COLO668 (cell line): ENCODE measurements around the gene GPRIN2.

Experiments used
- DNase-seq: peaks from one replicate; lab custom pipeline; 2025; ENCODE audit not compliant: unreplicated experiment; lab: John Stamatoyannopoulos, UW

GPRIN2 gene

DNA sequence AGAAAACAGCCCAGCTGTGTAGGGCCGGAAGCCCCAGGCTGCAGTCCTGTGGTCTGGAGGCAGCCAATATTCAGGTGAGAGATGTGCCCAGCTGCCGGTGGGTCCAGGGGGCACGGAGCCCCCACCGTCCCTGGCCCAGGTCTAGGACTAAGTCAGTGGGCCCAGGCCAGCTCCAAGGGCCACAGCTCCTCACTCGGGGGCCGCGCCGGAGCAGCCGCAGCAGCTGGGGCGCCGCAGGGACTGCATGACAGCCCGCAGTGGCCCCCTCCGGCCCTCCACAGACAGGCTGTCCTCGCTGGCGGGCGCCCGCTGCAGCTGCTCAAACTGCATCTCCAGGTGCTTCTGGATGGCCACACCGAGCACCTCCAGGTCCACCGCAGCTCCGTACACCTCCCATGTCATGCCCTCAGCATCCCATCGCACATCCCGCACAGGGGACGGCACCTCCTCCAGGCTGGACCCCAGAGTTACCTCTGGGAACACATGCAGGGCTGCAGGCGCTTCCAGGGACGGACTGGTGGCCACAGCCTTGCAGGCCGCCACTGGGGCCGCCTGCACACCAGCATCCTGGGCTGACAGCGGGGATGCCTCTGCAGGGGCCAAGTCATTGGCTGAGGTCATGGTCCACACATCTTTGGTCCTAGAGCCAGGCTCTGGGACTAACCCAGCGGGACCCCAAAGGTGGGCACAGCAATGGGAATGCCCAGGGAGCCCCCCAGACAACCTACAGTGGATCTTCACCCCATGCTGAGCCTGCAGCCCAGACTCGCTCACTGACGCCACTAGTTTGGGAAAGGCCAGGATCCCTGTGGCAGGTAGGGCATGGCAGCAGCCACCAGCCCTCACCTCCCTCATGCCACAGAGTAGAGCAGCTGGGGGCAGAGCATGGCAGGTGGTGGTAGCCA is 7.0 kb downstream of the GPRIN2 start:
- DNase-seq, result no peak

GRCh38 chr10:46548498-46549090 is 7.9 kb downstream of the GPRIN2 start:
- no peak for DNase-seq

GRCh38 chr10:46547541-46548497 is 8.6 kb downstream of the GPRIN2 start:
- no peak for DNase-seq

- peak; percentile 11 for DNase-seq
These were observed 9.6 kb downstream of the GPRIN2 start for GRCh38 chr10:46546591-46547540.

GRCh38 chr10:46545861-46546590 is 10.4 kb downstream of the GPRIN2 start:
- DNase-seq, result no peak

- no peak for DNase-seq
These were observed 11.3 kb downstream of the GPRIN2 start for GRCh38 chr10:46544989-46545791.

DNA sequence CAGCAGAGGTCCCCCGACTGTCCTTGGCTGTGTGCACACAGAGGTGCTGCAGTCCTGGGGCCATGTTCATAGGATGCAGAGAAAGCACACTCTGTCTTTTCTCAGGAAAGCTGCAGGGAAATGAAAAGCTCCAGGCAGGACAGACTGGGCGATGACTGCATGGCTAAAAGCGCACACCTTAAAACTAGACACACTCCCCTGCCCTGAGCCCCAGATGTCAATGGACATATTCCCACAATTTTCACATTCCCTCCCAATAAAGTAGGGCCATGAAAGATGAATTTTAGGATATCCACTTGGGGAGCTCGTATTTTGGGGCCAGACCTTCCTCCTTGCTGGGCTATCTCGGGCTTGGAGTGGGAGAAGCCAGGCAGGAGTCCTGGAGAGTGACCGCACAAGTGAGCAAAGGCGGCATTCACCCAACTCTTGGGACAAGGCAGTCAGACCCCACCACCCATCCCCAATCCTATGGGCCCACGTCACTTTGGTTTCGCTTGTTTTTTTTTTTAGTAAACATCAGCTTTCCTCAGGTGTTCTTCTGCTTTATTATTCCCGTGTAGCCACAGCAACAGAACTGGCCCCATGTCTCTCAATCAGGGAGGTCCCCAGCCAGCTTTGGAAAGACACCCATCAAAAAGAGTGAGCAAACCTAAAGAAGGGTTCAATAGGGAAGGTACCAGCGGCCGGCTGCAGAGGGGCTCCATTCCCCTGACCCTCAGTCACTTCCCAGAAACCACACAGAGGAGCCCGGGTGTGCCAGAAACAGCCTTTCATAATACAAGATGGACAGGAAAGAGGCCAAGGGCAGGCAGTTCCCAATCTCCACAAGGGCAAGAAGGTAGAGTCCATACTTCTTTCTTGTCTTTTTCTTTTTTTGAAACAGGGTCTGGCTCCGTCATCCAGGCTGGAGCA is 12.7 kb downstream of the GPRIN2 start:
- DNase-seq, result no peak

GRCh38 chr10:46542567-46543465 is 13.6 kb downstream of the GPRIN2 start:
- no peak for DNase-seq

DNA sequence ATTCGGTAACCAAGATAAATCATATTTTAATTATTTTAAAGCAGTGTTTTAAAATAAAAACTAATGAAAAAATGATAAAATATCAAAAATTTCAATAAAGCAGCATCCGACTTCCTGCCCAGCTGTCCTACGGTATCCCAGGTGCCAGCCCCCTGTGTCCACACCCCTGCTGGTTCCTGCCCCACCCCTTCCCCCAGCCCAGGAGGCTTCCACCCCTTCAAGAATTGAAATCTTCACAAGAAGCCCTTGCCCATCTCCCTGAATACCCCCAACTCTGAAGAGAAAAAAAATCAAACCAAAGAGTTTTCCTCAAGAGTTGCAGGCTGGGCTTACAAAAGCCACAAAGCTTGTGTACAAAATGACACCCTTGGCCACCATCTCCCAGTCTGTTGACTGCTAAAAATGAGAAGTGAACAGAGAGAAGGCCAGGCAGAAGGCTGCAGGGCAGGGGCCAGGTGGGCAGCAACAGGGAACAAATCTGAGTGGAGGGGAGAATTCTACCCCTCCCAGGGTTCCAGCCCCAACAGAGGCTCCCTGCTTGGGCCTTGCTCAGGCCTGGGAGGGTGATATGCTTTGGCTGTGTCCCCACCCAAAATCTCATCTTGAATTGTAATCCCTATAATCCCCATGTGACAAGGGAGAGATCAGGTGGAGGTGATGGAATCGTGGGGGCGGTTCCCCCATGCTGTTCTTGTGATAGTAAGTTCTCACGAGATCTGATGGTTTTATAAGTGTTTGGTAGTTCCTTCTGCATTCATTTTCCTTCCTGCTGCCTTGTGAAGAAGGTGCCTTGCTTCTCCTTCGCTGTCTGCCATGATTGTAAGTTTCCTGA is 14.5 kb downstream of the GPRIN2 start:
- DNase-seq, result no peak

DNA sequence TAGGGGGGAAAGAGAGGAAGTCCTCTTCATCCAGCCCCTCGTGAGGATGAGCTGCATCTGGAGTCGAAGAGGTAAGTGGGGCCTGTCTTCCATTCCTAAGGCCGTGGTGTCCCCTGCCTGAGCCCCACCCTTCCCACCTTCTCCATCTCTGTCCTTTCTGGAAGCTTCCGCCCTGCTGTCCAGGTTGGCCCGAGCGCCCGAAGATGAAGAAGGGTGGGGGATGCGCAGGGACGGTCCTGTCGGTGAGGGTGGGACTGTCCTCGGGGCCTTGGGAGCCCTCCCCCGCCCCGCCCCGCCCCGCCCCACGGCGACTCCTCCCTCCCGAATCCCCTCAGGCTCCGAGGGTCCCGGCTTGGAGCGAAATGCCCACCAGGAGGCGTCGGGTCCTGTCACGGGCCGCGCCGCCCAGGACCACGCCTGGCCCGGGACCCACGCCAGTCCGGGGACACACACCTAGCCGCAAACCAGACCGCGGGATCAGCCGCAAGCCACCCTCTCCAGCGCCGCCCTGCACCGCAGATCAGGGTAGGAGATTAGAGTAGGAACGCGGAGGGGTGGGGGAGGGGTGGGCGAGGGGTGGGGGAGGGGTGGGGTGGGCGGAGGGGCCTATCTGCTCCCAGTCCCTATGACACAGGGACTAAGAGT is 15.3 kb downstream of the GPRIN2 start:
- no peak for DNase-seq

DNA sequence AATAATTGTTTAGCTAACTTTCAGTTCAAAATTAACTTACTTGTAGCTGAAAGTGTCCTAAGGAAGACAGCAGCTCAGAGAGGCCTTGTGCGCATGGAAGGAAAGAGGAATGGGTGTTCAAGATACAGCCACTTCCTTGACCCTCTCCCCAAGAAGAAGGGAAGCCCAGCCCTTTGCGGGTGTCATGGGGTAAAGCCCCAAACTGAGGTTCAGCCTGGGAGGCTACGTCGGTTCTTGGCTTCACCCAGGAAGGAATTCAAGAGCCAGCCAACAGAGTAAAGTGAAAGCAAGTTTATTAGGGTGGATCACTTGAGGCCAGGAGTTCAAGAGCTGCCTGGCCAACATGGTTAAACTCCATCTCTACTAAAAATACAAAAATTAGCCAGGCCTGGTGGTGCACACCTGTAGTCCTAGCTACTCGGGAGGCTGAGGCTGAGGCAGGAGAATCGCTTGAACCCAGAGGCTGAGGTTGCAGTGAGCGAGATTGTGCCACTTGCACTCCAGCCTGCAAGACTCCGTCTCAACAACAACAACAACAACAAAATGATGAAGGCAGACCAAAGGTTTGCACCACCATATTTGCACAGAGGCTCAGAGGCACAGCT is 15.9 kb downstream of the GPRIN2 start:
- no peak for DNase-seq

- DNase-seq, result no peak
These were observed 16.7 kb downstream of the GPRIN2 start for GRCh38 chr10:46539596-46540411.

- DNase-seq, result no peak
These were observed 17.6 kb downstream of the GPRIN2 start for GRCh38 chr10:46538717-46539426.
